NCI-H2227 treated with DMSO at 0.1 percent for 48 hours (cell line): ENCODE data around the gene PSENEN.
"Not testable (repeated sequence)": the region's sequence is repeated elsewhere in the genome, so short reads cannot be mapped to it uniquely, and the experiment has no call there.

Experiments used
- DNase-seq: peaks from one replicate; lab custom pipeline; 2025; lab: John Stamatoyannopoulos, UW

The PSENEN gene

DNA sequence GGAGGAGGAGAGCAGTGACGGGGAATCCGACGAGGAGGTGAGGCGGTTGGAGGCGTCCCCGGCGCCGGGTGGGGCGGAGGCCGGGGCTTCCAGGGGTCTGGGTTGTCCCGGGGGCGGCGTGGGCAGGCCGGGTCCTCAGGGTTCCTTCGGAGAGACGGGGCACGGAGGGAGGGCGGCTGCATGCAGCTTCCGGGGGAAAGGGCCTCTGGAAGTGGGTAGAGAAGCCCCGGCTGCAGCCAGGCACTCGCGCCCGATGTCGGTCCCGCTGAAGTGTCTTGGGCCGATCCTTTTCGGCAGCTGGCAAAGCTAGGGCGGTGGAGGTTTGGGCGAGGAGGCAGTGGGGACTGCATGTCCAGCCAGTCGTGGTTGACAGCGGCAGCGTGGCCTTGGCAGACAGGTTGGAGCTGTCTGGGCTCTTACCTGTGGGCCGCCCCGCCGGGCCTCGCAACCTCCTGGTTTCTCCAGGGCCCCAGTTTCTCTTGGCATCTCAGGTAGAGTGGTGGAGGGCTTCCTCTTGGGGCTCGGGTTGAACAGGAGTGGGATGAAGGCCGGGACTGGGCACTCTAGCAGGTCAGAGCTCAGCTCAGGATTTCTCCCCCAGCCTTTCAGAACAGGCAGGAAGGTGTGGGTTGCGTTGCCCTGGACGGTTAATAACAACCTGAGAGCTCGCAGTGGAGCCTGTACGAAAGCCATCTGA lies 27.0 kb upstream of the PSENEN start:
- DNase-seq = peak; percentile 46

DNA sequence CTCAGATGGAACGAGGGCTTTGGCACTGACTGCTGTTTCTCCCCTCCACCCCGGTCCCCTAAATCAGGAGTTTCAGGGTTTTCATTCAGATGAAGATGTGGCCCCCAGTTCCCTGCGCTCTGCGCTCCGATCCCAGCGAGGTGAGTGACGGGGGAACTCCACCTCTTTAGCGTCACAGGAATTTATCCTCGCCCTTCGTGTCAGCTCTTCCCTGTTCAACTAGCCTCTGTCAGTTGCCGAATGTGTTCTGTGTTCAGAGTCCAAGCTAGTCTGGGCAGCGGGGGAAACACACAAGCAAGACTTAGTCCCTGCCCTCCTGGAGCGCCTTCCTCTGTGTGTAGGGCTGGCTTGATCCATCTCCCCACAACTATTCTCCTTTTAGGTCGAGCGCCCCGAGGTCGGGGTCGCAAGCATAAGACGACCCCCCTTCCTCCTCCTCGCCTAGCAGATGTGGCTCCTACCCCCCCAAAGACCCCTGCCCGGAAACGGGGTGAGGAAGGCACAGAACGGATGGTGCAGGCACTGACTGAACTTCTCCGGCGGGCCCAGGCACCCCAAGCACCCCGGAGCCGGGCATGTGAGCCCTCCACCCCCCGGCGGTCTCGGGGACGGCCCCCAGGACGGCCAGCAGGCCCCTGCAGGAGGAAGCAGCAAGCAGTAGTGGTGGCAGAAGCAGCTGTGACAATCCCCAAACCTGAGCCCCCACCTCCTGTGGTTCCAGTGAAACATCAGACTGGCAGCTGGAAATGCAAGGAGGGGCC lies 25.9 kb upstream of the PSENEN start:
- DNase-seq = no peak

DNA sequence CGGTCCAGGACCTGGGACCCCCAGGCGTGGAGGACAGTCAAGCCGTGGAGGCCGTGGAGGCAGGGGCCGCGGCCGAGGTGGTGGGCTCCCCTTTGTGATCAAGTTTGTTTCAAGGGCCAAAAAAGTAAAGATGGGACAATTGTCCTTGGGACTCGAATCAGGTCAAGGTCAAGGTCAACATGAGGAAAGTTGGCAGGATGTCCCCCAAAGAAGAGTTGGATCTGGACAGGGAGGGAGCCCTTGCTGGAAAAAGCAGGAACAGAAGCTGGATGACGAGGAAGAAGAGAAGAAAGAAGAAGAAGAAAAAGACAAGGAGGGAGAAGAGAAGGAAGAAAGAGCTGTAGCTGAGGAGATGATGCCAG lies 25.3 kb upstream of the PSENEN start:
- no peak for DNase-seq

DNA sequence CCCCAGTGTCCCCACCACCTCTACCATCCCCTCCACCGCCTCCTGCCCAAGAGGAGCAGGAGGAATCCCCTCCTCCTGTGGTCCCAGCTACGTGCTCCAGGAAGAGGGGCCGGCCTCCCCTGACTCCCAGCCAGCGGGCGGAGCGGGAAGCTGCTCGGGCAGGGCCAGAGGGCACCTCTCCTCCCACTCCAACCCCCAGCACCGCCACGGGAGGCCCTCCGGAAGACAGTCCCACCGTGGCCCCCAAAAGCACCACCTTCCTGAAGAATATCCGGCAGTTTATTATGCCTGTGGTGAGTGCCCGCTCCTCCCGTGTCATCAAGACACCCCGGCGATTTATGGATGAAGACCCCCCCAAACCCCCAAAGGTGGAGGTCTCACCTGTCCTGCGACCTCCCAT lies 24.8 kb upstream of the PSENEN start:
- no peak for DNase-seq

DNA sequence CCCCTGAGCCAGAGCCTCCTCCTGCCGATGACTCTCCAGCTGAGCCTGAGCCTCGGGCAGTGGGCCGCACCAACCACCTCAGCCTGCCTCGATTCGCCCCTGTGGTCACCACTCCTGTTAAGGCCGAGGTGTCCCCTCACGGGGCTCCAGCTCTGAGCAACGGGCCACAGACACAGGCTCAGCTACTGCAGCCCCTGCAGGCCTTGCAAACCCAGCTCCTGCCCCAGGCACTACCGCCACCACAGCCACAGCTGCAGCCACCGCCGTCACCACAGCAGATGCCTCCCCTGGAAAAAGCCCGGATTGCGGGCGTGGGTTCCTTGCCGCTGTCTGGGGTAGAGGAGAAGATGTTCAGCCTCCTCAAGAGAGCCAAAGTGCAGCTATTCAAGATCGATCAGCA lies 24.1 kb upstream of the PSENEN start:
- no peak for DNase-seq

DNA sequence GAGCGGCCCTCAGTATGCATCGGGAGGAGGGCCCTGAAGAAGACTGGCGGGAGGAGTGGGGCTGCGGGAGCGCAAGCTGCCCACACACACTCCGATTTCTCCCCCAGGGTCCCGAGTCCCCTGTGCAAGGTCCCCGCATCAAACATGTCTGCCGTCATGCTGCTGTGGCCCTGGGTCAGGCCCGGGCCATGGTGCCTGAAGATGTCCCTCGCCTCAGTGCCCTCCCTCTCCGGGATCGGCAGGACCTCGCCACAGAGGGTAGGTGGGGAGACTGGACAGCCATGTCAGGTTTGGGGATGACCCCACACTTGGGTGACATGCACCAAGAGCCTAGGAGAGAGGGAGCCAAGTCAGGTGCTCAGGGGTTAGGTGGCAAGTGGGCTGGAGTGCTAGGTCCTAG lies 23.0 kb upstream of the PSENEN start:
- no peak for DNase-seq

DNA sequence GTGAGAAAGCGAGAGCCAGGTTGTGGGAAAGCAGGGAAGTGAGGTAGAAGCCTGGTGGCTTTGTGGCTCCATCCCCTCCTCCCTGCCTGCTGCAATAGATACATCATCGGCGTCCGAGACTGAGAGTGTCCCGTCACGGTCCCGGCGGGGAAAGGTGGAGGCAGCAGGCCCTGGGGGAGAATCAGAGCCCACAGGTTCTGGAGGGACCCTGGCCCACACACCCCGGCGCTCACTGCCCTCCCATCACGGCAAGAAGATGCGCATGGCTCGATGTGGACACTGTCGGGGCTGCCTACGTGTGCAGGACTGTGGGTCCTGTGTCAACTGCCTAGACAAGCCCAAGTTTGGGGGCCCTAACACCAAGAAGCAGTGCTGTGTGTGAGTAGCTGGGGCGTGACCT lies 22.6 kb upstream of the PSENEN start:
- no peak for DNase-seq

DNA sequence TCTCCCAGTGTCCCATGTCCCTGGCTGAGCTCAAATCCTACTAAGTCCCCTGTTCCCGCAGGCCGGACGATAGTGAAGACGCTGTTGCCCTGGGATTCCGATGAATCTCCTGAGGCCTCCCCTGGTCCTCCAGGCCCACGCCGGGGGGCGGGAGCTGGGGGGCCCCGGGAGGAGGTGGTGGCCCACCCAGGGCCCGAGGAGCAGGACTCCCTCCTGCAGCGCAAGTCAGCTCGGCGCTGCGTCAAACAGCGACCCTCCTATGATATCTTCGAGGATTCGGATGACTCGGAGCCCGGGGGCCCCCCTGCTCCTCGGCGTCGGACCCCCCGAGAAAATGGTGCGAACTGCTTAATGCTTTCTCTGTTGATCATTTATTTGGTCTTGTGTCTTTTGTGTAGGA lies 21.8 kb upstream of the PSENEN start:
- no peak for DNase-seq

DNA sequence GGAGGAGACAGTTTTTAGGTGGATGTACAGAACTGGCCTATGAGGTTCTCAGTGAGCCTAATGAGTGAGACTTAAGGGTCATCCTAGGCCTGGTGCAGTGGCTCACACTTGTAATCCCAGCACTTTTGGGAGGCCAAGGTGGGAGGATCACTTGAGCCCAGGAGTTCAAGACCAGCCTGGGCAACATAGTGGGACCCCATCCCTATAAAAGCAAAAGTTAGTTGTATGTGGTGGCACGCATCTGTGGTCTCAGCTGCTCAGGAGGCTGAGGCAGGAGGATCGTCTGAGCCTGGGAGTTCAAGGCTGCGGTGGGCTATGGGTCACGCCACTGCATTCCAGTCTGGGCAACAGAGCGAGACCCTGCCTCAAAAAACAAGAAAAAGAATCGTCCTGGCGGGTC lies 21.3 kb upstream of the PSENEN start:
- DNase-seq = not testable (repeated sequence)

DNA sequence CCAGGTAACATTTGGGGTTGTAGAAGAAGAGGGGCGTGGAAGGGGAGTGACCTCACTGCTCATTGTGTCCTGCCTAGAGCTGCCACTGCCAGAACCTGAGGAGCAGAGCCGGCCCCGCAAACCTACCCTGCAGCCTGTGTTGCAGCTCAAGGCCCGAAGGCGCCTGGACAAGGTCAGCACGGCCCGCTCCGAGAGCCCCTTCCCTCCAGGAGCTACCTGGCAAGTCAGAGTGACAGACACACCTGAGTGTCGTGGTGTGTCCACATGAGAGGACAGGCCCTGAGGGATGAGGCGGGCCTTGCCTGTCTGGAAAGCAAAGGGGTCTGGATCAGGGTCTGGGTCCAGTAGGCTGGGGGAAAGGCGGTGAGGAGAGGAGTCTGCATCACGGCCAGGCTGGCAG lies 20.9 kb upstream of the PSENEN start:
- no peak for DNase-seq

DNA sequence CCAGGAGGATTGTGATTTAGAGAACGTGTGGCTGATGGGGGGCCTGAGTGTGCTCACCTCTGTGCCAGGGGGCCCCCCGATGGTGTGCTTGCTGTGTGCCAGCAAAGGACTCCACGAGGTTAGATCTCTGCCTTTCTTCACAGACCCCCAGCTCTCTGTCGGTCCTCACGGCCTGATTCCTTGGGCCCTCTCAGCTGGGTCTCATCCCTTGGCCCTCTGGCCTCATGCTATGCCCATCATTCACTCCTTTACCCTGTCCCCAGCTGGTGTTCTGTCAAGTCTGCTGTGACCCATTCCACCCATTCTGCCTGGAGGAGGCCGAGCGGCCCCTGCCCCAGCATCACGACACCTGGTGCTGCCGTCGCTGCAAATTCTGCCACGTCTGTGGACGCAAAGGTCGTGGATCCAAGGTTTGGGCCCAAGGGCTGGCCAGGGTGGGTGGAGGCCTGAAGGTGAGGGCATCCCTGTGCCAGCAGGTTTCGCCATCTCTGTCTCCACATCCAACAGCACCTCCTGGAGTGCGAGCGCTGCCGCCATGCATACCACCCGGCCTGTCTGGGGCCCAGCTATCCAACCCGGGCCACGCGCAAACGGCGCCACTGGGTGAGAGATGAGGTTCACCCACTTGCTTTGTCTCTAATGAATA lies 20.1 kb upstream of the PSENEN start:
- DNase-seq = no peak

DNA sequence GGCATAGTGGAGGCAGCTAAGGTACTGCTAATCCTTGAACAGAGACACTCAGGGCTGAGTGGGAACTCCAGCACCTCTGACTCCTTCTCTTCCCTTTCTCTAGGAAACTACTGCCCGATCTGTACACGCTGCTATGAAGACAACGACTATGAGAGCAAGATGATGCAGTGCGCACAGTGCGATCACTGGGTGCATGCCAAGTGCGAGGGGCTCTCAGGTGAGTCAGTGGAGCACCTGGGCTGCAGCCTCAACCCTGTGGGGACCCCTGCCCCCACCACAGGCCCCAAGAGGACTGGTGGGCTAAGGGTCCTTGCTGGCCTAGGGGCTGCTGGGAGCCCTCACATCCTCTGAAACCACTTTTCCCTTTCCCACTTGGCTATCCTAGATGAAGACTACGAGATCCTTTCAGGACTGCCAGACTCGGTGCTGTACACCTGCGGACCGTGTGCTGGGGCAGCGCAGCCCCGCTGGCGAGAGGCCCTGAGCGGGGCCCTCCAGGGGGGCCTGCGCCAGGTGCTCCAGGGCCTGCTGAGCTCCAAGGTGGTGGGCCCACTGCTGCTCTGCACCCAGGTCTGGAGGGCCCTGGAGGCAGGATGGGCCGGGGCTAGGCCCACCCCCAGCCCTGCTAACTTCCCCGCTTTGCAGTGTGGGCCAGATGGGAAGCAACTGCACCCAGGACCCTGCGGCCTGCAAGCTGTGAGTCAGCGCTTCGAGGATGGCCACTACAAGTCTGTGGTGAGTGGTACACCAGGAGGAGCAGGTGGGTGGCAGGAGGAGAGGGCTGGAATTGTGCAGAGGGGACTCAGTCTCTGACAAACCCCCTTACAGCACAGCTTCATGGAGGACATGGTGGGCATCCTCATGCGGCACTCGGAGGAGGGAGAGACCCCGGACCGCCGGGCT lies 18.1 kb upstream of the PSENEN start:
- DNase-seq = no peak

DNA sequence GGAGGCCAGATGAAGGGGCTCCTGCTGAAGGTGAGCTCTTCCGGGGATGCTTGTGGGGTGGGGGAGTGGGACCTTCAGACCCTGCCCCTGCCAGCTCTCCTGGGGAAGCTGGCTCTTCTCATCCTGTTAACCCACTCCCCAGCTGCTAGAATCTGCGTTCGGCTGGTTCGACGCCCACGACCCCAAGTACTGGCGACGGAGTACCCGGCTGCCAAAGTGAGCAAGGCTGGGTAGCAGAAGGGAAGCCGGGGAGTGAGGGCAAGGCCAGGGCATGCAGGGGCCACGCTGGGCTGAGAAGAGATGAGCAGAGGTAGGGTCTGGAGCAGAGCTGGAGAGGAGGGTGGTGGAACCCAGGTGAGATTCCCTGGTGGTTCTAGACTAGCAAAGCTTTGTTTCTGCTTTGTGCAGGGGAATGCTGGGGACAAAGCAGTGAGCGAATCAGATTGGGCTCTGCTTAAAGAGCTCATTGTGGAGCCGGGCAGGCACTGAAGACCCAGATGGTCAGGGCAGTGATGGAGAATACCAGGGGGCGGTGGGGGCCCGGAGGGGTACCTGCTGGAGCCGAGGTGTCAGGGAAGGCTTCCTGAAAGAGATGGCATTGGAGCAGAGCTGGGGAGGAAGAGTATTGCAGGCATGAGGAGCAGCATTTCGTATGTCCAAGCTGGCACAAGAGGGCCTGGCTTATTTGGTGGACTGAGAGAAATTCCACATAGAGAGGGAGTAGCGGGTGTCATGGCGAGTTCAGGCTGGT lies 17.3 kb upstream of the PSENEN start:
- DNase-seq = no peak

DNA sequence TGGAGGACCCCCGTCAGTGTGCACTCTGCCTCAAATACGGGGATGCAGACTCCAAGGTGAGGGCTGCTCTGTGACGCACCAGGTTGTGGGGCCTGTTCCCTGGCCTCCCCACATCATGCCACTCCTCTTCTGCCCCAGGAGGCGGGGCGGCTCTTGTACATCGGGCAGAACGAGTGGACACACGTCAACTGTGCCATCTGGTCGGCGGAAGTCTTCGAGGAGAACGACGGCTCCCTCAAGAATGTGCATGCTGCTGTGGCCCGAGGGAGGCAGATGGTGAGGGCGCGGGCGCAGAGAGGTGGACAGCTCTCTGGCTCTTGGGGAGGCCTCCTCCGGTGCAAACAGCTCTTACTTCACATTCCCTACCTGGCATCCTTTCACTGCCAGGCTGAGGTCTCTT lies 16.4 kb upstream of the PSENEN start:
- no peak for DNase-seq

DNA sequence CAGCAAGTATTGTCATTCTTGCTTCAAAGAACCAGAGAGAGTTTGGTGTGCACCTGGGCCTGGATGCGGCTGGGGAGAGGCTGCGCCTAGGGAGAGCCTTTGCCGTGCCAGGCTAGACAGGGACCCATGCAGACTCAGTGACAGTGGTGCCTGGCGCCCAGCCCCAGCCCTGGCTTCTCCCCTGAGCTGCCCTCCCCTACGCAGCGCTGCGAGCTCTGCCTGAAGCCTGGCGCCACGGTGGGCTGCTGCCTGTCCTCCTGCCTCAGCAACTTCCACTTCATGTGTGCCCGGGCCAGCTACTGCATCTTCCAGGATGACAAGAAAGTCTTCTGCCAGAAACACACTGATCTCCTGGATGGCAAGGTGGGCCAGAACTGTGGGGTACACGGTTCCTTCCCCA lies 15.7 kb upstream of the PSENEN start:
- no peak for DNase-seq

DNA sequence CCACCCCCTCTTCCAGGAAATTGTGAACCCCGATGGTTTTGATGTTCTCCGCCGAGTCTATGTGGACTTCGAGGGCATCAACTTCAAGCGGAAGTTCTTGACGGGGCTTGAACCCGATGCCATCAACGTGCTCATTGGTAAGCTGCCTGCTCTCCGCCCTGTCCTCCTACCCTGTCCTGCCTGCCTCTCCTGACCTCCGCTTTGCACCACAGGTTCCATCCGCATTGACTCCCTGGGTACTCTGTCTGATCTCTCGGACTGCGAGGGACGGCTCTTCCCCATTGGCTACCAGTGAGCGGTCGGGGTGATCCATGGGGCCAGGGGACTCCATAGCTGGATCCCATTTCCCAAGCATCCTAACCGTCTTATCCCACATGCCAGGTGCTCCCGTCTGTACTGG lies 15.1 kb upstream of the PSENEN start:
- DNase-seq = no peak

DNA sequence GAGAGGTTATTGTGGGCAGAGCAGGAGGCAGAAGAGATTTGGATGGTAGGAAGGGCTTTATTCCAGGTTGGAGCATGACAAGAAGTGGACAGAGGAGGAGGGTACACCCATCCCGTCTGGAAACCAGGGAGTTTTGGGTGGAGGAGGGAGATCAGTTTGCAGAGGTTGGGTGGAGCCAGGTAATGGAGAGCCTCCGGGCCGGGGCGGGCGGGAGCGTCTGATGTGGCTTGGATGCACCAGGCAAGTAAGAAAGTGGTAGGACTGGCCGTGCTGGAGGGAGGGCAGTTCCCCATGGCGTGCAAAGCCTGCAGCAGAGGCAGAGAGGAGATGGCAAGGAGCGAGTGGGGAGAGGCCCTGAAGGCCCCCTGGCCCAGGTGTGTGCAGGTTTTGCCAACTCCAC lies 14.1 kb upstream of the PSENEN start:
- no peak for DNase-seq

DNA sequence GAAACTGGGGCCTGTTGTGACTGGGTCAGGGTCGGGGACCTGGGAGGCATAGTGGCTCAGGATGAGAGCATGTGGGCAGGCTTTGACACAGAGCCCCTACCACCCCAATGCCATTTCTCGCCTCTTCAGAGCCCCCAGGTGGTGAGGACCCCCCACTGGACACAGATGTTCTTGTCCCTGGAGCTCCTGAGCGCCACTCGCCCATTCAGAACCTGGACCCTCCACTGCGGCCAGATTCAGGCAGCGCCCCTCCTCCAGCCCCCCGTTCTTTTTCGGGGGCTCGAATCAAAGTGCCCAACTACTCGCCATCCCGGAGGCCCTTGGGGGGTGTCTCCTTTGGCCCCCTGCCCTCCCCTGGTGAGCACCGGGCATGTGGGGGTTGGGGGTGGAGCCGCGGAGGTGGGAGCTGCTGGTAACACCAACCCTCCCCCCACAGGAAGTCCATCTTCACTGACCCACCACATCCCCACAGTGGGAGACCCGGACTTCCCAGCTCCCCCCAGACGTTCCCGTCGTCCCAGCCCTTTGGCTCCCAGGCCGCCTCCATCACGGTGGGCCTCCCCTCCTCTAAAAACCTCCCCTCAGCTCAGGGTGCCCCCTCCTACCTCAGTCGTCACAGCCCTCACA lies 13.6 kb upstream of the PSENEN start:
- DNase-seq = no peak

DNA sequence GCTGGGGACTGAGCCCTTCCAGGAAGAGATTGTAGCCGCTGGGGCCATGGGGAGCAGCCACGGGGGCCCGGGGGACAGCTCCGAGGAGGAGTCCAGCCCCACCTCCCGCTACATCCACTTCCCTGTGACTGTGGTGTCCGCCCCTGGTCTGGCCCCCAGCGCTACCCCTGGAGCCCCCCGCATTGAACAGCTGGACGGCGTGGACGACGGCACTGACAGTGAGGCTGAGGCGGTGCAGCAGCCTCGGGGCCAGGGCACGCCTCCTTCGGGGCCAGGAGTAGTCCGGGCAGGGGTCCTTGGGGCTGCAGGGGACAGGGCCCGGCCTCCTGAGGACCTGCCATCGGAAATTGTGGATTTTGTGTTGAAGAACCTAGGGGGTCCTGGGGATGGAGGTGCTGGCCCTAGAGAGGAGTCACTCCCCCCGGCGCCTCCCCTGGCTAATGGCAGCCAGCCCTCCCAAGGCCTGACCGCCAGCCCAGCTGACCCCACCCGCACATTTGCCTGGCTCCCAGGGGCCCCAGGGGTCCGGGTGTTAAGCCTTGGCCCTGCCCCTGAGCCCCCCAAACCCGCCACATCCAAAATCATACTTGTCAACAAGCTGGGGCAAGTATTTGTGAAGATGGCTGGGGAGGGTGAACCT lies 12.8 kb upstream of the PSENEN start:
- no peak for DNase-seq
